ENCODE measurements around the gene CDHR2. TPM values are rescaled to one million over a fixed set of nuclear protein-coding genes. Genes with fewer than 3 reads are reported as not detected.
"Not testable (repeated sequence)": the region's sequence is repeated elsewhere in the genome, so short reads cannot be mapped to it uniquely, and the experiment has no call there.

Gene CDHR2
- total RNA-seq, 4 donors from 2014 or later, result 0.07 to 0.27 (median 0.20) TPM; not detected in 1

GRCh38 chr5:176549871-176550270 lies 729 bp downstream of the CDHR2 start:
- H3K9me3 ChIP-seq, result no peaks in the 10 kb centered on the region
- ATAC-seq, result no peak
- H3K27ac ChIP-seq, result no peak overlapping the region
- TF ChIP-seq CTCF (IDR thresholded peaks at IDR 0.05 in 4 of 5, conservative IDR thresholded peaks at IDR 0.05 in 1 of 5) (no peak), POLR2A (IDR thresholded peaks at IDR 0.05) (no peak)
- peaks cover 12 to 32% (median 18%) of the 10 kb centered on the region in 3 donors for H3K27me3 ChIP-seq
- H3K4me3 ChIP-seq, result no peak overlapping the region
- in situ Hi-C loops (cut with MboI; ENCODE audit: low sequenced_read_pairs in 4 of 4), result loop anchor here in 2 of 4 donors (25.0 kb wide), 3 partner anchors 113 to 462 kb away; partner anchors contain the start of genes CLTB (in 1 of the 2), FAF2 (in 1 of the 2), UIMC1 (in 1 of the 2) and ZNF346 (in 1 of the 2)
- intact Hi-C loops (cut with DNase I; ENCODE audit: low total_unique reads), result no loop called here
- peaks cover 0 to 3% of the 10 kb centered on the region in 2 donors for H3K4me1 ChIP-seq
- no peaks in the 10 kb centered on the region for H3K36me3 ChIP-seq
- no peak for DNase-seq

DNA sequence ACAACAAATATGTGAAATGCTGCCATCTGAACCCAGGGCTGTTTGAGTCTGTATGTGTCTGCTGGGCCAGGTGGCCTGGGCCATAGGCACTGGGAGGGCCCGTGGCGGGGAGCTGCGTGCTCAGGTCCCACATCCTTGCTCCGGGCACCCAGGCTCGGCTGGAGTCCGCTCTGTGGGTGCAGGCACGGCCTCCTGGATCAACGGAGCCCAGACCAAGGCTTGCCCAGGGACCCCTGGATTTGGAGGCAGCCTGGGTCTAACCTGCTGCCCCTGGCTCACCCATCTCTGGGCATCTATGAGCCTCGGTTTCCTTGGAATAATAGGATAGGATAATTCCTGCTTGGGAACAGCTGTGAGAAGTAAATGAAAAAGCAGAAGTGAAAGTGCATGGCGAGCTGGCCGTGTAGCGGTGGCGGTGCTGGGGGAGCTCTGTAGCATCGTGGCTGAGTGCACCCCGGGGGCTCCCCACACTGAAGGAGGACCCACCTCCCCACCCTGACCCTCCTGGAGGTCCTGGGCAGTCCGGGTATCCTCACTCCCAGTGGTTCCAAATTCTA lies 1.2 kb downstream of the CDHR2 start:
- TF ChIP-seq POLR2A (IDR thresholded peaks at IDR 0.05) (no peak), CTCF (IDR thresholded peaks at IDR 0.05 in 4 of 5, conservative IDR thresholded peaks at IDR 0.05 in 1 of 5) (no peak)
- Histone ChIP-seq H3K9me3 (no peaks in the 10 kb centered on the region), H3K36me3 (no peaks in the 10 kb centered on the region), H3K4me1 (no peaks in the 10 kb centered on the region), H3K27me3 (peaks cover 12 to 32% (median 18%) of the 10 kb centered on the region in 3 donors), H3K4me3 (no peak overlapping the region), H3K27ac (no peak overlapping the region)
- DNase-seq (no peak), ATAC-seq (no peak)
- in situ Hi-C loops (cut with MboI; ENCODE audit: low sequenced_read_pairs in 4 of 4), result no loop called here
- intact Hi-C loops (cut with DNase I; ENCODE audit: low total_unique reads), result no loop called here

DNA sequence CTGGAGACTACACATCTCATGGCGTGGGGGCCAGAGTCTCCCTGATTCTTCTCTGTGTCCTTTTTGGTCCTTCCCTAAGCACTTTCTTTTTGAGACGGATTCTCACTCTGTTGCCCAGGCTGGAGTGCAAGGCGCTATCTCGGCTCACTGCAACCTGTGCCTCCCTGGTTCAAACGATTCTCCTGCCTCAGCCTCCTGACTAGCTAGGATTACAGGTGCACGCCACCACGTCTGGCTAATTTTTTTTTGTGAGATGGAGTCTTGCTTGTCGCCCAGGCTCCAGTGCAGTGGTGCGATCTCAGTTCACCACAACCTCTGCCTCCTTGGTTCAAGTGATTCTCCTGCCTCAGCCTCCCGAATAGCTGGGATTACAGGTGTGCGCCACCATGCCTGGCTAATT lies 1.8 kb downstream of the CDHR2 start:
- peaks cover 12 to 32% (median 18%) of the 10 kb centered on the region in 3 donors for H3K27me3 ChIP-seq
- H3K36me3 ChIP-seq; in situ Hi-C loops (cut with MboI; ENCODE audit: low sequenced_read_pairs in 4 of 4); H3K4me3 ChIP-seq; H3K27ac ChIP-seq; H3K4me1 ChIP-seq; intact Hi-C loops (cut with DNase I; ENCODE audit: low total_unique reads); ATAC-seq; H3K9me3 ChIP-seq; DNase-seq: not testable (repeated sequence)

GRCh38 chr5:176552332-176552869 lies 3.3 kb downstream of the CDHR2 start:
- Histone ChIP-seq H3K9me3 (no peaks in the 10 kb centered on the region), H3K27ac (no peak overlapping the region), H3K27me3 (peaks cover 12 to 32% (median 18%) of the 10 kb centered on the region in 3 donors), H3K36me3 (no peaks in the 10 kb centered on the region), H3K4me3 (no peak overlapping the region), H3K4me1 (no peaks in the 10 kb centered on the region)
- no peak for TF ChIP-seq POLR2A (IDR thresholded peaks at IDR 0.05)
- no peak for TF ChIP-seq CTCF (IDR thresholded peaks at IDR 0.05 in 4 of 5, conservative IDR thresholded peaks at IDR 0.05 in 1 of 5)
- DNase-seq (no peak), ATAC-seq (no peak)
- intact Hi-C loops (cut with DNase I; ENCODE audit: low total_unique reads) (no loop called here), in situ Hi-C loops (cut with MboI; ENCODE audit: low sequenced_read_pairs in 4 of 4) (no loop called here)

- TF ChIP-seq CTCF (IDR thresholded peaks at IDR 0.05 in 4 of 5, conservative IDR thresholded peaks at IDR 0.05 in 1 of 5), result no peak
- no peak for TF ChIP-seq POLR2A (IDR thresholded peaks at IDR 0.05)
- in situ Hi-C loops (cut with MboI; ENCODE audit: low sequenced_read_pairs in 4 of 4) (no loop called here), intact Hi-C loops (cut with DNase I; ENCODE audit: low total_unique reads) (no loop called here)
- H3K27me3 ChIP-seq, result peaks cover 12 to 32% (median 18%) of the 10 kb centered on the region in 3 donors
- no peak overlapping the region for H3K27ac ChIP-seq
- H3K4me3 ChIP-seq, result no peak overlapping the region
- no peaks in the 10 kb centered on the region for H3K36me3 ChIP-seq
- ATAC-seq, result no peak
- no peak for DNase-seq
- no peaks in the 10 kb centered on the region for H3K9me3 ChIP-seq
- H3K4me1 ChIP-seq, result no peaks in the 10 kb centered on the region
Observed at GRCh38 chr5:176553260-176554085, 4.3 kb downstream of the CDHR2 start.

Measured in gastrocnemius medialis (tissue), 4 donors.